Omental fat pad (tissue), 4 donors: Measurements from ENCODE around the gene SIRT1. TPM values are rescaled to one million over a fixed set of nuclear protein-coding genes. Genes with fewer than 3 reads are reported as not detected.

Experiments
- ATAC-seq: fragments of 150-250 bp; one replicate; pipeline ENCODE4 v1.9.1; 2016; ENCODE audit warnings: mild to moderate bottlenecking, moderate library complexity; ENCODE audit not compliant: low FRiP score
- DNase-seq: peaks from one replicate; pipeline ENCODE4 v3.0.0-alpha.2; 2019; ENCODE audit warnings: low spot score
- total RNA-seq, 4 donors: library from RNA; depleted of rRNA; stranded (reverse); fragments of >200 nt; gene quantifications; one replicate each; pipeline ENCODE4 v1.1.0, GENCODE V29; 2016
- TF ChIP-seq, protein P1 (sequence below), 3 donors: fragments of 450-650 bp; IDR thresholded peaks; one replicate each; pipeline ENCODE4 v1.5.1; 2016 to 2017; ENCODE audit warnings: antibody characterized with exemption in 3 of 3, mild to moderate bottlenecking in 3 of 3, moderate library complexity in 2 of 3

The SIRT1 gene
- total RNA-seq, 4 donors from 2014 or later: 19.1 to 38.8 (median 29.7) TPM

DNA sequence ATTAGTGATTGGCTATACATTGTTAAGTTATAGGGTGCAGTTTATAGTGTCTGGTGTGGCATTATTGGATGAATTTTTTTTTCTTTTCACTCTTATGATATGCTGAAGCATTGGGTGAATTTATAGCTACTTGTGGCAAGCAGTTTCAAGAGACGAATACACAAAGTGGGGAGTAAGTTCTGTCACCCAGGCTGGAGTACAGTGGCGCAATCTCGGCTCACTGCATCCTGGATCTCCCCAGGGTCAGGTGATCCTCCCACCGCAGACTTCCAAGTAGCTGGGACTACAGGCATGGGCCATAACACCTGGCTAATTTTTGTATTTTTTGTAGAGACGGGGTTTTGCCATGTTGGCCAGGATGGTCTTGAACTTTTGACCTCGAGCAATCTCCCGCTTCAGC lies 6.3 kb upstream of the SIRT1 start:
- DNase-seq: no peak
- no peak for ATAC-seq
- TF ChIP-seq, protein P1, sequence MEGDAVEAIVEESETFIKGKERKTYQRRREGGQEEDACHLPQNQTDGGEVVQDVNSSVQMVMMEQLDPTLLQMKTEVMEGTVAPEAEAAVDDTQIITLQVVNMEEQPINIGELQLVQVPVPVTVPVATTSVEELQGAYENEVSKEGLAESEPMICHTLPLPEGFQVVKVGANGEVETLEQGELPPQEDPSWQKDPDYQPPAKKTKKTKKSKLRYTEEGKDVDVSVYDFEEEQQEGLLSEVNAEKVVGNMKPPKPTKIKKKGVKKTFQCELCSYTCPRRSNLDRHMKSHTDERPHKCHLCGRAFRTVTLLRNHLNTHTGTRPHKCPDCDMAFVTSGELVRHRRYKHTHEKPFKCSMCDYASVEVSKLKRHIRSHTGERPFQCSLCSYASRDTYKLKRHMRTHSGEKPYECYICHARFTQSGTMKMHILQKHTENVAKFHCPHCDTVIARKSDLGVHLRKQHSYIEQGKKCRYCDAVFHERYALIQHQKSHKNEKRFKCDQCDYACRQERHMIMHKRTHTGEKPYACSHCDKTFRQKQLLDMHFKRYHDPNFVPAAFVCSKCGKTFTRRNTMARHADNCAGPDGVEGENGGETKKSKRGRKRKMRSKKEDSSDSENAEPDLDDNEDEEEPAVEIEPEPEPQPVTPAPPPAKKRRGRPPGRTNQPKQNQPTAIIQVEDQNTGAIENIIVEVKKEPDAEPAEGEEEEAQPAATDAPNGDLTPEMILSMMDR (IDR thresholded peaks at IDR 0.05): no peak

DNA sequence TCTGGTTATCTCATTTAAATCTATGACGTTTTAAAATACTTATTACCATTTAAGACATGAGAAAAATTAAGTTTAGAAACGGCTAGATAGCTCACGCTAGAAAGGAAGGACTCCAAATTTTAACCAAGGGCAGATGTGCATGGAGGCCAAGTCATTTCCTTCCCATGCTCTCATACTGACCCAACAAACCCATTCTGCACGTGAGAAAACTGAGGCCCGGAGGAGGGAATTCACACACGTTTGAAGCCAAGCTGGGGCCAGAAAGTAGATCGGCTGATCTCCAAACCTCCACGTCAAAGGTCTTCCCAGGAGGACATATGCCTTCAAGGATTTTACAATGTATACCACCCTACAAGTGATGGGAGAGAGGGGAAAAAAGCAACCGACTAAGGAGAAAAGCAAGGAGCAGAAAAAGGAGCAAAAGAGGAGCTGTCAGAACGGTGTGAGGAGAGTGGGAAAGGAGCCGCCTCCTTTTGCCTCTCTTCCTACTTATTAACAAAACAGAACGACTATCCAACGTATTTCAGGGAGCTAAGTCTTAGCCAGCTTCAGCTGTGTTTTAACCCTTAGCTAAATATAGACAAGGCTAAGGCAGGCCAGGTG lies 645 bp upstream of the SIRT1 start:
- no peak for ATAC-seq
- TF ChIP-seq, protein P1 (IDR thresholded peaks at IDR 0.05): no peak
- DNase-seq: no peak

DNA sequence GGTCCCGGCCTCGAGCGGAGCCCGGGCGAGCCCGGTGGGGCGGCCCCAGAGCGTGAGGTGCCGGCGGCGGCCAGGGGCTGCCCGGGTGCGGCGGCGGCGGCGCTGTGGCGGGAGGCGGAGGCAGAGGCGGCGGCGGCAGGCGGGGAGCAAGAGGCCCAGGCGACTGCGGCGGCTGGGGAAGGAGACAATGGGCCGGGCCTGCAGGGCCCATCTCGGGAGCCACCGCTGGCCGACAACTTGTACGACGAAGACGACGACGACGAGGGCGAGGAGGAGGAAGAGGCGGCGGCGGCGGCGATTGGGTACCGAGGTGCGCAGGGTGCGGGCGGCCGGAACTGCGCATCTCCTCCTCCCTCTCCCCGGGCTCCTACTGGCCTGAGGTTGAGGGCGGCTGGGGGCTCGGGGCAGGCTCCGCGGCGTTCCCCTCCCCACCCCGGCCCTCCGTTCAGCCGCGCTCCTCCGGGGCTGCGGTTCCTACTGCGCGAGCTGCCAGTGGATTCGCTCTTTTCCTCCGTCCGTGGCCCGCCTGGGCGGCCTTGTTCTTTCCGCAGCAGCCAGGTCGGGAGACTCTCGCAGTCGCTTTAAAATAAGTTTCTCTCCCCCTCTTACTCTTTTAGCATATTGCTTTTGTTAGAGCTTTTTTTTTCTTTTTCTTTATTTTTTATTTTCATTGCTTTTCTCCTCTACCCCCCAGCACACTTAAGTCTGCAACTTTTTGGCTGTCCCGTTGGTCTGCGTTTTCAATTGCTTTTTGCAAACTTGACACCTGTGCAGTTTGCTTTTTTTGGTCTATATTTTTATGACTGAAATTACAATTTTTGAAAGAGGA lies 600 bp downstream of the SIRT1 start:
- ATAC-seq: peak; percentile 76
- TF ChIP-seq, protein P1 (IDR thresholded peaks at IDR 0.05): no peak

DNA sequence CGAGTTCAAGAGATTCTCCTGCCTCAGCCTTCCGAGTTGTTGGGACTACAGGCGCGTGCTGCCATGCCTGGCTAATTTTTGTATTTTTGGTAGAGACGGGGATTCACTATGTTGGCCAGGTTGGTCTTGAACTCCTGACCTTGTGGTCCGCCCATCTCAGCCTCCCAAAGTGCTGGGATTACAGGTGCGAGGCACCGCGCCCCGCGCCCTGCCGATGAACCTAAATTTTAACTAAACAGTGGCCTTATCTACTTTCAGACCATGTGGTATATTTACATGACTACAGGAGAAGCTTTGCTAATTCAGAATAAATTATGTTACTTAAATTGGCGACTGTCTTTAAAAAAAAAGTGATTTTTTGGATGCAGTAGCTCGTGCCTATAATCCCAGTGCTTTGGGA lies 9.2 kb downstream of the SIRT1 start:
- ATAC-seq (no peak), DNase-seq (no peak)
- TF ChIP-seq, protein P1 (IDR thresholded peaks at IDR 0.05): no peak

More for the DNA sequence above, 600 bp downstream of the SIRT1 start:
- DNase-seq: peak; percentile 27

DNA sequence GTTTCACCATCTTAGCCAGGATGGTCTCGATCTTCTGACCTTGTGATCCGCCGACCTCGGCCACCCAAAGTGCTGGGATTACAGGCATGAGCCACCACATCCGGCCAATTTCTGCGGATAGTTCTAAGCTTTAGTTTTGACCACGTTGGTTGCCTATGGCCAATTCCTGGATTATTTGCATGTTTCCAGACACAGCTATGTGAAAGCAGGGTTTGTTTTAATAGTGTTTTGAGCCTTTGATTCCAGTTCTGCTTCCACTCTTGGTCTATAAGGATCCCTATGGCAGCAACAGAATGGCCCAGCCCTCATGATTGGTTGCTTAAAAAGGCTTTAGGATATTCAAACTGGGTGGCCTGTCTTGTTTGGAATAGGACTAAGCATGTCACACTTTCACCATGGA lies 19.1 kb downstream of the SIRT1 start:
- TF ChIP-seq, protein P1 (IDR thresholded peaks at IDR 0.05): no peak
- no peak for DNase-seq
- ATAC-seq: no peak

DNA sequence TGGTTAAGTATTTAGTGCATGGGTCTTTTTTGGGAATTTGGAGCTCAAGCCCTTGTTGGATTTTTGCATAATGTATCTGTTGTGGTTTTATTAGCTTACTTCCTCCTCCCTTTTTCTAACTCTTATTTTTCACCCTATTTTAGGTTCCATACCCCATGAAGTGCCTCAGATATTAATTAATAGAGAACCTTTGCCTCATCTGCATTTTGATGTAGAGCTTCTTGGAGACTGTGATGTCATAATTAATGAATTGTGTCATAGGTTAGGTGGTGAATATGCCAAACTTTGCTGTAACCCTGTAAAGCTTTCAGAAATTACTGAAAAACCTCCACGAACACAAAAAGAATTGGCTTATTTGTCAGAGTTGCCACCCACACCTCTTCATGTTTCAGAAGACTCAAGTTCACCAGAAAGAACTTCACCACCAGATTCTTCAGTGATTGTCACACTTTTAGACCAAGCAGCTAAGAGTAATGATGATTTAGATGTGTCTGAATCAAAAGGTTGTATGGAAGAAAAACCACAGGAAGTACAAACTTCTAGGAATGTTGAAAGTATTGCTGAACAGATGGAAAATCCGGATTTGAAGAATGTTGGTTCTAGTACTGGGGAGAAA lies 28.0 kb downstream of the SIRT1 start:
- ATAC-seq: no peak
- DNase-seq: no peak
- TF ChIP-seq, protein P1 (IDR thresholded peaks at IDR 0.05): no peak
